GM12872 (cell line): ENCODE measurements around the gene WRAP53.
A peak's percentile ranks its signal among the peaks of the same experiment; 100 is the strongest.

Experiments
- CTCF ChIP-seq: IDR thresholded peaks from 3 replicates; pipeline ENCODE4 v1.5.1; 2011; ENCODE audit warnings: low read depth, mild to moderate bottlenecking, low read length, moderate library complexity; ENCODE audit not compliant: insufficient read depth

Gene WRAP53

GRCh38 chr17:7714721-7715594 lies 26.7 kb downstream of the WRAP53 start:
- TF ChIP-seq CTCF, result no peak

- no peak for TF ChIP-seq CTCF
Measured at GRCh38 chr17:7715936-7716886, 27.9 kb downstream of the WRAP53 start.

- peak; percentile 48 for TF ChIP-seq CTCF
Measured at GRCh38 chr17:7716901-7717755, 28.9 kb downstream of the WRAP53 start, which contains the start of gene DNAH2. DNAH2 (plus strand) TSS chr17:7717744; CDS start chr17:7719735, 1,991 bp downstream.

GRCh38 chr17:7717756-7718350 lies 29.6 kb downstream of the WRAP53 start:
- TF ChIP-seq CTCF, result no peak

- no peak for TF ChIP-seq CTCF
Measured at GRCh38 chr17:7719661-7720060, 31.4 kb downstream of the WRAP53 start.

- no peak for TF ChIP-seq CTCF
Measured at GRCh38 chr17:7720125-7720524, 31.8 kb downstream of the WRAP53 start.
